ENCODE data around the gene IFNA17.
"Not testable (repeated sequence)": the region's sequence is repeated elsewhere in the genome, so short reads cannot be mapped to it uniquely, and the experiment has no call there.

Gene IFNA17

GRCh38 chr9:21235468-21236359 lies 7.7 kb upstream of the IFNA17 start:
- not testable (repeated sequence) for H3K18ac ChIP-seq (ENCODE audit: low read depth in 1 of 2, low read length in 2 of 2); H4K91ac ChIP-seq (ENCODE audit: low read length); H2AFZ ChIP-seq (ENCODE audit: low read depth, low read length); H3K4me2 ChIP-seq (ENCODE audit: low read length, poor library complexity, severe bottlenecking); H3K14ac ChIP-seq (ENCODE audit: low read length in 2 of 2); H2BK12ac ChIP-seq (ENCODE audit: low read length in 2 of 2); H4K8ac ChIP-seq (ENCODE audit: low read length); H3K4ac ChIP-seq (ENCODE audit: low read depth in 1 of 2, low read length in 2 of 2); H2BK120ac ChIP-seq (ENCODE audit: low read depth, low read length); H2AK5ac ChIP-seq (ENCODE audit: low read length, severe bottlenecking); H3K36me3 ChIP-seq (ENCODE audit: control insufficient read depth in 1 of 2, insufficient read depth in 2 of 2, low read depth in 1 of 2, low read length in 2 of 2); H2BK5ac ChIP-seq (ENCODE audit: low read depth, low read length, poor library complexity, severe bottlenecking); H3K79me1 ChIP-seq (replicated peaks; ENCODE audit: low read length, poor library complexity, severe bottlenecking); H3K27ac ChIP-seq (ENCODE audit: low read length, poor library complexity, severe bottlenecking); H2BK15ac ChIP-seq (ENCODE audit: low read depth, poor library complexity, severe bottlenecking); H3K4me1 ChIP-seq (ENCODE audit: control insufficient read depth, insufficient read depth, low read depth, low read length); H3K9me3 ChIP-seq (ENCODE audit: control insufficient read depth, low read length); H3K4me3 ChIP-seq (ENCODE audit: insufficient read depth in 1 of 2, low read depth in 1 of 2, low read length in 2 of 2); H3K23ac ChIP-seq (ENCODE audit: low read length in 2 of 2)
- DNase-seq = peak; percentile 34
- Histone ChIP-seq H3K27me3 (ENCODE audit: control insufficient read depth in 1 of 2, insufficient read depth in 1 of 2, low read length in 2 of 2) (peaks cover 14 to 18% of the 10 kb centered on the region in 2 experiments), H3K9ac (ENCODE audit: low read length) (peak overlapping the region; percentile 53)
- 55% methylated on average over 4 of the region's 8 CpGs for WGBS

DNA sequence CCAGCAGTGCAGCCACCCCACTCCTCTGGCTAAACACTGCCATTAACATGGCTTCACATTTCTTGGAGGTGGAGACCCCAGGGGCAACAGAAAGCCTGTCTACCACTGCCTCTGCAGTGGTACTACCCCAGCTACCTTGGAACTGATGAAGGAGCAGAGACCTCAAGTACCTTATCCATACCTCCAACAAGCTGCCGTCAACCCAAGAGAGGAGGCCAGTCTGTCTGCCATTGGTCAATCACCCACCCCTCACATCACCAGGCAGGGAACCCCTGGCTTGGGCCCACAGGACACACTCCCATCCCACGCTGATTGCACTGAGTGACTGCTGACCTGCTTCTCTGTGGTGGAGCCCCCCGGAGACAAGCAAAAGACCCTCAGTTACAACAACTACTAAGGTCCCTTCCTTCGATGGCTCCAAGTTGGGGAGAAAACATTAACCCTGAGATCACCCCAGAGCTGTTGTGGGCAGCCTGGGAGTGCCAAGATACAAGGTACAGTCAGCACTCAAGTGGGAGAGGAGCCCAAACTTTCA lies 6.2 kb upstream of the IFNA17 start:
- Histone ChIP-seq H3K9ac (ENCODE audit: low read length) (no peak overlapping the region), H4K8ac (ENCODE audit: low read length) (no peak overlapping the region), H2BK120ac (ENCODE audit: low read depth, low read length) (no peak overlapping the region), H3K4me1 (ENCODE audit: control insufficient read depth, insufficient read depth, low read depth, low read length) (no peaks in the 10 kb centered on the region), H2AFZ (ENCODE audit: low read depth, low read length) (no peak overlapping the region), H3K4me2 (ENCODE audit: low read length, poor library complexity, severe bottlenecking) (no peak overlapping the region), H3K23ac (ENCODE audit: low read length in 2 of 2) (no peak overlapping the region), H2BK12ac (ENCODE audit: low read length in 2 of 2) (no peak overlapping the region), H3K27ac (ENCODE audit: low read length, poor library complexity, severe bottlenecking) (no peak overlapping the region), H3K18ac (ENCODE audit: low read depth in 1 of 2, low read length in 2 of 2) (no peak overlapping the region), H2BK15ac (ENCODE audit: low read depth, poor library complexity, severe bottlenecking) (no peak overlapping the region), H3K36me3 (ENCODE audit: control insufficient read depth in 1 of 2, insufficient read depth in 2 of 2, low read depth in 1 of 2, low read length in 2 of 2) (no peaks in the 10 kb centered on the region), H3K27me3 (ENCODE audit: control insufficient read depth in 1 of 2, insufficient read depth in 1 of 2, low read length in 2 of 2) (peaks cover 8 to 12% of the 10 kb centered on the region in 2 experiments), H3K79me1 (replicated peaks; ENCODE audit: low read length, poor library complexity, severe bottlenecking) (no peaks in the 10 kb centered on the region), H3K4me3 (ENCODE audit: insufficient read depth in 1 of 2, low read depth in 1 of 2, low read length in 2 of 2) (no peak overlapping the region), H4K91ac (ENCODE audit: low read length) (no peak overlapping the region), H3K4ac (ENCODE audit: low read depth in 1 of 2, low read length in 2 of 2) (no peak overlapping the region), H2BK5ac (ENCODE audit: low read depth, low read length, poor library complexity, severe bottlenecking) (no peak overlapping the region), H2AK5ac (ENCODE audit: low read length, severe bottlenecking) (no peak overlapping the region), H3K9me3 (ENCODE audit: control insufficient read depth, low read length) (no peaks in the 10 kb centered on the region), H3K14ac (ENCODE audit: low read length in 2 of 2) (no peak overlapping the region)
- WGBS = 57% methylated on average over 4 of the region's 4 CpGs
- no peak for DNase-seq

DNA sequence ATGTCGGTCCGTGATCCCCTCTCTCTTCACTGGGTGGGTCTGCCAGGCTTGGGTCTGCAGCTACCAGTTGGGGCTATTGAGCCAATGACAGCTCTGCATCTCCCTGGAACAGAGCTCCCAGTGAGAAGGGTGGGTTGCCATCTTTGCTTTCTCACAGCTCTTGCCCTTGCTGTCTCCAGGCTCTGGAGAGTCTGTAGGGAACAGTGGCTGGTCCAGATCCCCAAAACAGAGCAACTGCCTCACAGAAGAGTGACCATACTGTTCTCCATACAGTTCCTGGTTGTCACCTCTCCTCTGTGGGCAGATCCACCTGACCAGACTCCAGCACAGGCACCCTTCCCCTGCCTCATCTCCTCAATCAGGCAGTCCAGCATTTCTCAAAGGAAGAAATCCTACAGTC lies 5.2 kb upstream of the IFNA17 start:
- no peak overlapping the region for H3K27ac ChIP-seq (ENCODE audit: low read length, poor library complexity, severe bottlenecking)
- no peaks in the 10 kb centered on the region for H3K36me3 ChIP-seq (ENCODE audit: control insufficient read depth in 1 of 2, insufficient read depth in 2 of 2, low read depth in 1 of 2, low read length in 2 of 2)
- H3K9me3 ChIP-seq (ENCODE audit: control insufficient read depth, low read length) = no peaks in the 10 kb centered on the region
- H3K79me1 ChIP-seq (replicated peaks; ENCODE audit: low read length, poor library complexity, severe bottlenecking) = no peaks in the 10 kb centered on the region
- H2AK5ac ChIP-seq (ENCODE audit: low read length, severe bottlenecking) = no peak overlapping the region
- no peak overlapping the region for H3K9ac ChIP-seq (ENCODE audit: low read length)
- H3K27me3 ChIP-seq (ENCODE audit: control insufficient read depth in 1 of 2, insufficient read depth in 1 of 2, low read length in 2 of 2) = peaks cover 8 to 12% of the 10 kb centered on the region in 2 experiments
- no peak overlapping the region for H3K23ac ChIP-seq (ENCODE audit: low read length in 2 of 2)
- no peaks in the 10 kb centered on the region for H3K4me1 ChIP-seq (ENCODE audit: control insufficient read depth, insufficient read depth, low read depth, low read length)
- no peak overlapping the region for H2BK15ac ChIP-seq (ENCODE audit: low read depth, poor library complexity, severe bottlenecking)
- H4K8ac ChIP-seq (ENCODE audit: low read length) = no peak overlapping the region
- H3K18ac ChIP-seq (ENCODE audit: low read depth in 1 of 2, low read length in 2 of 2) = peak overlapping the region in 1 of 2 experiments; percentile 12
- no peak overlapping the region for H2BK120ac ChIP-seq (ENCODE audit: low read depth, low read length)
- H2AFZ ChIP-seq (ENCODE audit: low read depth, low read length) = no peak overlapping the region
- H3K14ac ChIP-seq (ENCODE audit: low read length in 2 of 2) = peak overlapping the region in 1 of 2 experiments; percentile 48
- no peak overlapping the region for H4K91ac ChIP-seq (ENCODE audit: low read length)
- H2BK5ac ChIP-seq (ENCODE audit: low read depth, low read length, poor library complexity, severe bottlenecking) = no peak overlapping the region
- H3K4ac ChIP-seq (ENCODE audit: low read depth in 1 of 2, low read length in 2 of 2) = no peak overlapping the region
- no peak overlapping the region for H3K4me3 ChIP-seq (ENCODE audit: insufficient read depth in 1 of 2, low read depth in 1 of 2, low read length in 2 of 2)
- DNase-seq = no peak
- no peak overlapping the region for H3K4me2 ChIP-seq (ENCODE audit: low read length, poor library complexity, severe bottlenecking)
- 84% methylated on average over 2 of the region's 2 CpGs for WGBS
- no peak overlapping the region for H2BK12ac ChIP-seq (ENCODE audit: low read length in 2 of 2)

- not testable (repeated sequence) for H3K23ac ChIP-seq (ENCODE audit: low read length in 2 of 2); H3K27ac ChIP-seq (ENCODE audit: low read length, poor library complexity, severe bottlenecking); H3K27me3 ChIP-seq (ENCODE audit: control insufficient read depth in 1 of 2, insufficient read depth in 1 of 2, low read length in 2 of 2); H2BK5ac ChIP-seq (ENCODE audit: low read depth, low read length, poor library complexity, severe bottlenecking); H3K4me1 ChIP-seq (ENCODE audit: control insufficient read depth, insufficient read depth, low read depth, low read length); H4K91ac ChIP-seq (ENCODE audit: low read length); H3K36me3 ChIP-seq (ENCODE audit: control insufficient read depth in 1 of 2, insufficient read depth in 2 of 2, low read depth in 1 of 2, low read length in 2 of 2); H2BK15ac ChIP-seq (ENCODE audit: low read depth, poor library complexity, severe bottlenecking); H4K8ac ChIP-seq (ENCODE audit: low read length); H2AFZ ChIP-seq (ENCODE audit: low read depth, low read length); DNase-seq; H3K18ac ChIP-seq (ENCODE audit: low read depth in 1 of 2, low read length in 2 of 2); H3K9me3 ChIP-seq (ENCODE audit: control insufficient read depth, low read length); H2BK120ac ChIP-seq (ENCODE audit: low read depth, low read length); H3K9ac ChIP-seq (ENCODE audit: low read length); H3K4ac ChIP-seq (ENCODE audit: low read depth in 1 of 2, low read length in 2 of 2); H3K14ac ChIP-seq (ENCODE audit: low read length in 2 of 2); H2BK12ac ChIP-seq (ENCODE audit: low read length in 2 of 2); H3K4me2 ChIP-seq (ENCODE audit: low read length, poor library complexity, severe bottlenecking); H2AK5ac ChIP-seq (ENCODE audit: low read length, severe bottlenecking); H3K79me1 ChIP-seq (replicated peaks; ENCODE audit: low read length, poor library complexity, severe bottlenecking); H3K4me3 ChIP-seq (ENCODE audit: insufficient read depth in 1 of 2, low read depth in 1 of 2, low read length in 2 of 2)
- 88% methylated on average over 1 of the region's 1 CpG for WGBS
Measured at GRCh38 chr9:21217211-21217610, 10.8 kb downstream of the IFNA17 start, which contains the start of gene IFNA16. IFNA16 (minus strand) TSS chr9:21217311; CDS start chr9:21217305, 6 bp downstream.

Data from mesenchymal stem cell (in vitro differentiated cells and primary cell).